ENCODE data around the gene SHROOM1. TPM values are rescaled to one million over a fixed set of nuclear protein-coding genes. Genes with fewer than 3 reads are reported as not detected.

The SHROOM1 gene
- total RNA-seq, 1 donor from 2014 or later = 4.5 TPM

DNA sequence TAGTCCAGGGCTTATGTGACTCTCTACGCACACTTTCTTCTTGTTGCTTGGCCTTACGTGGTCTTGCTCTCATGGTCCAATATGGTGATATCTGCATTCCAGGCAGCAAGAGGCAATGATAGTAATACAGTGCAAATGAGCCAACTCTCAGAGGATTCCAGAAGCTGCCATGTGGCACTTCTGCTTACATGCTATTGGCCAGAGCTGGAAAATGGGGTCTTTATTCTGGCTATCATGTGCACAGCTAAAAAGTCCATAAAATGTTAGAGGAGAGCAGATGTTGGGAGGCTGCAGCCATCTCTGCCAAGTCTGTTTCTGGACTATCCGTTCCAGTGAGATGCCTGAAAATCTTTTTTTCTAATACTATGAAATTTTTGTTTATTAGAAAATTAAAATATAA, 50.5 kb downstream of the SHROOM1 start:
- H3K36me3 Mint-ChIP-seq (ENCODE audit: unreplicated experiment) = no peaks in the 10 kb centered on the region
- DNase-seq (ENCODE audit: extremely low spot score, unreplicated experiment) = no peak
- H3K9me3 Mint-ChIP-seq (ENCODE audit: unreplicated experiment) = no peaks in the 10 kb centered on the region
- no peak overlapping the region for H3K27ac Mint-ChIP-seq (ENCODE audit: unreplicated experiment)
- no peak for TF ChIP-seq CTCF (IDR thresholded peaks at IDR 0.05)
- H3K27me3 Mint-ChIP-seq (ENCODE audit: unreplicated experiment) = no peaks in the 10 kb centered on the region
- H3K4me1 Mint-ChIP-seq (ENCODE audit: unreplicated experiment) = peaks cover 13% of the 10 kb centered on the region
- H3K4me3 Mint-ChIP-seq (ENCODE audit: unreplicated experiment) = peak overlapping the region; percentile 4

GRCh38 chr5:132778856-132779255, 51.6 kb downstream of the SHROOM1 start:
- peaks cover 15% of the 10 kb centered on the region for H3K4me1 Mint-ChIP-seq (ENCODE audit: unreplicated experiment)
- H3K36me3 Mint-ChIP-seq (ENCODE audit: unreplicated experiment) = no peaks in the 10 kb centered on the region
- no peaks in the 10 kb centered on the region for H3K9me3 Mint-ChIP-seq (ENCODE audit: unreplicated experiment)
- TF ChIP-seq CTCF (IDR thresholded peaks at IDR 0.05) = no peak
- H3K27ac Mint-ChIP-seq (ENCODE audit: unreplicated experiment) = no peak overlapping the region
- DNase-seq (ENCODE audit: extremely low spot score, unreplicated experiment) = no peak
- no peak overlapping the region for H3K4me3 Mint-ChIP-seq (ENCODE audit: unreplicated experiment)
- no peaks in the 10 kb centered on the region for H3K27me3 Mint-ChIP-seq (ENCODE audit: unreplicated experiment)

- H3K27ac Mint-ChIP-seq (ENCODE audit: unreplicated experiment) = no peak overlapping the region
- H3K36me3 Mint-ChIP-seq (ENCODE audit: unreplicated experiment) = no peaks in the 10 kb centered on the region
- H3K9me3 Mint-ChIP-seq (ENCODE audit: unreplicated experiment) = no peaks in the 10 kb centered on the region
- H3K4me1 Mint-ChIP-seq (ENCODE audit: unreplicated experiment) = peaks cover 20% of the 10 kb centered on the region
- H3K27me3 Mint-ChIP-seq (ENCODE audit: unreplicated experiment) = no peaks in the 10 kb centered on the region
- DNase-seq (ENCODE audit: extremely low spot score, unreplicated experiment) = no peak
- H3K4me3 Mint-ChIP-seq (ENCODE audit: unreplicated experiment) = peak overlapping the region; percentile 73
- TF ChIP-seq CTCF (IDR thresholded peaks at IDR 0.05) = no peak
Measured at GRCh38 chr5:132778129-132778528, 52.3 kb downstream of the SHROOM1 start.

DNA sequence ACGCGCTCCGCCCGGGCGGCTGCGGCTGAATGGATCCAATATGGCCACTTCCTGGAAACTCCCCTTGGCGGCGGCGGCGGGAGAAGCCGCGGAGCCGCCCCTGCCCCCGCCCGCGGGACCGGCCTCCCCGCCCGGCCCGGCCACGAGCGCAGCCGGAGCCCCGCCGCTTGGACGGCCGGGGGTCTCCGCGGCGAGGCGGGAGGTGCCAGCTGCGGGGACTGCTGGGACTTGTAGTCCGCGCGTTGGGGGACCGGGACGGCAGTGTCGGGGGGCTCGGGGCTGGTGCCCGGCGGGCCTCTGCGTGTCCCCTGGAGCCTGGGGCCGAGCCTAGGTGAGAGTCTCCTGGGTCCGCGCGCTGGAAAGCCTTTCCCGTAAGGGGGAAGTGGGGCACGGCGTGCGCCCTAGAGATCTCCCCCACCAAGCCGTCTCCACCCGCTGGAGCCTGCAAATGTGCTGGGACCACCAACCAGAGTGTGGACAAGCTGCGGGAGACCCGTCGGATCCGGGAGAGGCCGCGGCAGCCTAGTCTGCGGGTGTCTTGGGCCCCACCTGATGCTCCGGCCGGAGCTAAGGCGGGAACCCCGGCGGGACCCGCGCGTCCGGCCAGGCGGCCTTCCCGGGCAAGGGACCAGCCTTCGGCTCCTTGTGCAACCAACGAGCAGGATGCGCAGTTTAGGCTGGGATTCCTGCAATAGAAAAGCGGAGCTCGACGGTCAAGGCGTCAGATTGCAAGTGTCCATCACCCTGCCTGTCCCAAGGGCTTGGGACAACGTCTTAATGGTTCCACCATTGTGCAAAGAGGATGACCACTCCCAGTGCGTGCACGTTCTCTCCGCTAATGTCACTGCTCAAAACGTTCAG, 53.0 kb downstream of the SHROOM1 start, which contains the start of gene SEPTIN8:
TSS of gene SEPTIN8 (minus strand) at position 31 of the 861 bp plus-strand sequence. CDS start 102 bp downstream, outside the sequence.
- Mint-ChIP-seq H3K4me1 (ENCODE audit: unreplicated experiment) (peaks cover 26% of the 10 kb centered on the region), H3K36me3 (ENCODE audit: unreplicated experiment) (no peaks in the 10 kb centered on the region), H3K4me3 (ENCODE audit: unreplicated experiment) (peak within 1 kb of the TSS; percentile 76), H3K27me3 (ENCODE audit: unreplicated experiment) (no peaks in the 10 kb centered on the region), H3K27ac (ENCODE audit: unreplicated experiment) (peak within 1 kb of the TSS; percentile 64), H3K9me3 (ENCODE audit: unreplicated experiment) (no peaks in the 10 kb centered on the region)
- TF ChIP-seq CTCF (IDR thresholded peaks at IDR 0.05) = no peak
- peak; percentile 87 for DNase-seq (ENCODE audit: extremely low spot score, unreplicated experiment)

DNA sequence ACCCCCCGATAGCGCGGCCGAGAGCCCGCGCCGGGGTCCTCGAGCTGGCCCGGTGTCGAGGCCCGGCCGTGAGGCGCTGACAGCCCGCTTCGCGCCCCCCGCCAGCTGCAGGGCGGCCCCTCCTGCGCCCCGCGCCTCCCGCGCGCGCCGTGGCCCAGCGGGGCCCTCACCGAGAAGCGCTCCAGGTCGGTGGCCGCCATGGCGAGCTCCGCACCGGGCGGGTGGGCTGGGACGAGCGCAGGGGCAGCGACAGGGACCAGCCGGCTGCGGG, 53.6 kb downstream of the SHROOM1 start:
- Mint-ChIP-seq H3K36me3 (ENCODE audit: unreplicated experiment) (no peaks in the 10 kb centered on the region), H3K27ac (ENCODE audit: unreplicated experiment) (no peak overlapping the region), H3K27me3 (ENCODE audit: unreplicated experiment) (no peaks in the 10 kb centered on the region), H3K4me1 (ENCODE audit: unreplicated experiment) (peaks cover 31% of the 10 kb centered on the region), H3K4me3 (ENCODE audit: unreplicated experiment) (no peak overlapping the region), H3K9me3 (ENCODE audit: unreplicated experiment) (no peaks in the 10 kb centered on the region)
- no peak for DNase-seq (ENCODE audit: extremely low spot score, unreplicated experiment)
- no peak for TF ChIP-seq CTCF (IDR thresholded peaks at IDR 0.05)

Measured in osteocyte (in vitro differentiated cells).